ENCODE measurements around the gene FKBP8. TPM values are rescaled to one million over a fixed set of nuclear protein-coding genes. Genes with fewer than 3 reads are reported as not detected.
A peak's percentile ranks its signal among the peaks of the same experiment; 100 is the strongest.

The FKBP8 gene
- total and polyA plus RNA-seq, 4 donors: 59.1 to 225 (median 101) TPM

- 74% methylated on average over 7 of the region's 7 CpGs for WGBS
- H3K27ac ChIP-seq (ENCODE audit: low read depth in 1 of 2, low read length in 2 of 2): peak overlapping the region; percentile 64 to 81
- TF ChIP-seq NR2F2 (IDR thresholded peaks at IDR 0.05) (peak; percentile 58), EGR1 (IDR thresholded peaks at IDR 0.05; ENCODE audit: low read depth in 2 of 2) (no peak)
- H3K4me1 ChIP-seq (ENCODE audit: control insufficient read depth in 4 of 4, insufficient read depth in 4 of 4, low read length in 3 of 4): peaks cover 48 to 81% (median 79%) of the 10 kb centered on the region in 4 donors
- no peak for DNase-seq (ENCODE audit: low spot score)
- no peaks in the 10 kb centered on the region for H3K9me3 ChIP-seq (ENCODE audit: control insufficient read depth in 4 of 4, low read length in 3 of 4)
- H3K9ac ChIP-seq (ENCODE audit: low read depth in 1 of 2, low read length in 2 of 2): no peak overlapping the region
- no peaks in the 10 kb centered on the region for H3K27me3 ChIP-seq (ENCODE audit: control insufficient read depth in 4 of 4, insufficient read depth in 4 of 4, low read length in 3 of 4)
- no peaks in the 10 kb centered on the region for H3K36me3 ChIP-seq (ENCODE audit: control insufficient read depth in 4 of 4, insufficient read depth in 3 of 4, low read depth in 1 of 4, low read length in 3 of 4)
- H3K4me3 ChIP-seq (ENCODE audit: low read depth in 1 of 3, low read length in 3 of 3): no peak overlapping the region
These were observed 43.0 kb downstream of the FKBP8 start for GRCh38 chr19:18500376-18500775.

GRCh38 chr19:18499055-18499775 lies 44.2 kb downstream of the FKBP8 start:
- H3K4me1 ChIP-seq (ENCODE audit: control insufficient read depth in 4 of 4, insufficient read depth in 4 of 4, low read length in 3 of 4): peaks cover 45 to 80% (median 70%) of the 10 kb centered on the region in 4 donors
- H3K9ac ChIP-seq (ENCODE audit: low read depth in 1 of 2, low read length in 2 of 2): no peak overlapping the region
- no peaks in the 10 kb centered on the region for H3K27me3 ChIP-seq (ENCODE audit: control insufficient read depth in 4 of 4, insufficient read depth in 4 of 4, low read length in 3 of 4)
- H3K36me3 ChIP-seq (ENCODE audit: control insufficient read depth in 4 of 4, insufficient read depth in 3 of 4, low read depth in 1 of 4, low read length in 3 of 4): no peaks in the 10 kb centered on the region
- H3K27ac ChIP-seq (ENCODE audit: low read depth in 1 of 2, low read length in 2 of 2): peak overlapping the region; percentile 2 to 48
- DNase-seq (ENCODE audit: low spot score): no peak
- TF ChIP-seq NR2F2 (IDR thresholded peaks at IDR 0.05): peak; percentile 17
- peak; percentile 15 to 43 for TF ChIP-seq RXRA (IDR thresholded peaks at IDR 0.05)
- TF ChIP-seq FOXA2 (IDR thresholded peaks at IDR 0.05): no peak
- no peak for TF ChIP-seq HNF4G (IDR thresholded peaks at IDR 0.05)
- H3K4me3 ChIP-seq (ENCODE audit: low read depth in 1 of 3, low read length in 3 of 3): no peak overlapping the region
- WGBS: 82% methylated on average over 7 of the region's 7 CpGs
- no peaks in the 10 kb centered on the region for H3K9me3 ChIP-seq (ENCODE audit: control insufficient read depth in 4 of 4, low read length in 3 of 4)

GRCh38 chr19:18496980-18497256 lies 46.5 kb downstream of the FKBP8 start:
- H3K9ac ChIP-seq (ENCODE audit: low read depth in 1 of 2, low read length in 2 of 2): no peak overlapping the region
- no peak overlapping the region for H3K4me3 ChIP-seq (ENCODE audit: low read depth in 1 of 3, low read length in 3 of 3)
- peak overlapping the region in 1 of 2 donors; percentile 25 for H3K27ac ChIP-seq (ENCODE audit: low read depth in 1 of 2, low read length in 2 of 2)
- H3K36me3 ChIP-seq (ENCODE audit: control insufficient read depth in 4 of 4, insufficient read depth in 3 of 4, low read depth in 1 of 4, low read length in 3 of 4): no peaks in the 10 kb centered on the region
- no peak for DNase-seq (ENCODE audit: low spot score)
- H3K4me1 ChIP-seq (ENCODE audit: control insufficient read depth in 4 of 4, insufficient read depth in 4 of 4, low read length in 3 of 4): peaks cover 33 to 66% (median 52%) of the 10 kb centered on the region in 4 donors
- no peaks in the 10 kb centered on the region for H3K9me3 ChIP-seq (ENCODE audit: control insufficient read depth in 4 of 4, low read length in 3 of 4)
- no peaks in the 10 kb centered on the region for H3K27me3 ChIP-seq (ENCODE audit: control insufficient read depth in 4 of 4, insufficient read depth in 4 of 4, low read length in 3 of 4)
- TF ChIP-seq RAD21 (IDR thresholded peaks at IDR 0.05) (no peak), JUND (IDR thresholded peaks at IDR 0.05) (no peak), CTCF (IDR thresholded peaks at IDR 0.05; ENCODE audit: low read depth, low read length, missing input control) (no peak), MAX (IDR thresholded peaks at IDR 0.05) (no peak)
- 70% methylated on average over 4 of the region's 4 CpGs for WGBS

- 55% methylated on average over 11 of the region's 11 CpGs for WGBS
- Histone ChIP-seq H3K36me3 (ENCODE audit: control insufficient read depth in 4 of 4, insufficient read depth in 3 of 4, low read depth in 1 of 4, low read length in 3 of 4) (no peaks in the 10 kb centered on the region), H3K4me3 (ENCODE audit: low read depth in 1 of 3, low read length in 3 of 3) (no peak overlapping the region), H3K9ac (ENCODE audit: low read depth in 1 of 2, low read length in 2 of 2) (no peak overlapping the region), H3K27ac (ENCODE audit: low read depth in 1 of 2, low read length in 2 of 2) (peak overlapping the region; percentile 25 to 31), H3K27me3 (ENCODE audit: control insufficient read depth in 4 of 4, insufficient read depth in 4 of 4, low read length in 3 of 4) (no peaks in the 10 kb centered on the region), H3K9me3 (ENCODE audit: control insufficient read depth in 4 of 4, low read length in 3 of 4) (no peaks in the 10 kb centered on the region), H3K4me1 (ENCODE audit: control insufficient read depth in 4 of 4, insufficient read depth in 4 of 4, low read length in 3 of 4) (peaks cover 30 to 61% (median 47%) of the 10 kb centered on the region in 4 donors)
- peak; percentile 56 for DNase-seq (ENCODE audit: low spot score)
- no peak for TF ChIP-seq JUND (IDR thresholded peaks at IDR 0.05)
- peak; percentile 77 for TF ChIP-seq REST (IDR thresholded peaks at IDR 0.05)
- TF ChIP-seq SP1 (IDR thresholded peaks at IDR 0.05): peak; percentile 22
- no peak for TF ChIP-seq MAX (IDR thresholded peaks at IDR 0.05)
- TF ChIP-seq GABPA (IDR thresholded peaks at IDR 0.05 in 1 of 2, conservative IDR thresholded peaks at IDR 0.05 in 1 of 2): no peak
- TF ChIP-seq RXRA (IDR thresholded peaks at IDR 0.05): peak in 1 of 2 donors; percentile 26
- TF ChIP-seq NR2F2 (IDR thresholded peaks at IDR 0.05): no peak
- TF ChIP-seq HNF4A (conservative IDR thresholded peaks at IDR 0.05): peak in 1 of 2 donors; percentile 8
- TF ChIP-seq RAD21 (IDR thresholded peaks at IDR 0.05): peak; percentile 16 to 58
These were observed 47.0 kb downstream of the FKBP8 start for GRCh38 chr19:18496167-18496979.
